HCT116 (cell line): ENCODE measurements around the gene PDE4D. TPM values are rescaled to one million over a fixed set of nuclear protein-coding genes. Genes with fewer than 3 reads are reported as not detected.

Experiments
- ATAC-seq: fragments of 200-7000 bp; cut with Tn5 transposase; 2 replicates; pipeline ENCODE4 v1.9.1; 2020; ENCODE audit warnings: mild to moderate bottlenecking, moderate library complexity
- BruUV-seq: library from RNA; stranded (reverse); fragments of 400-500 nt; replicated peaks from 2 replicates; lab custom pipeline; 2021; lab: Mats Ljungman, UMichigan
- CTCF ChIA-PET: fragments of 300-600 bp; sonication (Branson Sonifier 250); formaldehyde crosslinking; loops from one replicate; lab custom pipeline; 2021; ENCODE audit warnings: antibody characterized with exemption; lab: Charles Lee
- POLR2A ChIA-PET: fragments of 300-600, 350-600 bp; sonication (Branson Sonifier 250); formaldehyde crosslinking; loops from one replicate; lab custom pipeline; 2021; ENCODE audit warnings: antibody characterized with exemption; lab: Charles Lee
- RAD21 ChIA-PET, 2 experiments: fragments of 300-600 bp; sonication (Branson Sonifier 250); formaldehyde crosslinking; loops; one replicate each; lab custom pipeline; 2023; ENCODE audit warnings: low total read pairs in 2 of 2; ENCODE audit not compliant: uncharacterized antibody in 2 of 2, unreplicated experiment in 2 of 2, low non-redundant PET in 1 of 2; lab: Charles Lee
- DNase-seq: peaks from one replicate; pipeline ENCODE4 v3.0.0-alpha.2; 2010; ENCODE audit warnings: low read depth, low spot score
- H2AFZ ChIP-seq: fragments of 200-600 bp; shearing (Covaris generic), sonication (generic); 2 replicates; pipeline ENCODE4 v1.6.1; 2017; ENCODE audit warnings: low read depth, mixed run types, mixed read lengths, antibody characterized with exemption, low read length; ENCODE audit not compliant: poor library complexity, severe bottlenecking
- H3K27ac ChIP-seq: 2 replicates; pipeline ENCODE4 v1.5.1; 2012; ENCODE audit warnings: low read depth, low read length
- H3K27me3 ChIP-seq: fragments of 200-600 bp; sonication (generic); 2 replicates; pipeline ENCODE4 v1.6.1; 2016; ENCODE audit warnings: mixed run types, low read length, mixed read lengths; ENCODE audit not compliant: insufficient read depth
- H3K36me3 ChIP-seq, 2 experiments: fragments of 200-500 bp in 1 of 2; fragments of 200-600 bp in 1 of 2; sonication (Bioruptor generic) in 1 of 2; sonication (generic) in 1 of 2; 2 replicates each; pipeline versions ENCODE4 v1.5.1 to v1.6.1; 2014 to 2016; ENCODE audit warnings: low read length in 2 of 2, inconsistent platforms in 1 of 2, mixed read lengths in 1 of 2, mixed run types in 1 of 2; ENCODE audit not compliant: insufficient read depth in 2 of 2, control insufficient read depth in 1 of 2
- H3K4me1 ChIP-seq, 2 experiments: fragments of 200-600 bp in 1 of 2; sonication (generic) in 1 of 2; 2 replicates each; pipeline versions ENCODE4 v1.5.1 to v1.6.1; 2012 to 2017; ENCODE audit warnings: low read length in 2 of 2, inconsistent platforms in 1 of 2, mild to moderate bottlenecking in 1 of 2, mixed read lengths in 1 of 2, mixed run types in 1 of 2, moderate library complexity in 1 of 2; ENCODE audit not compliant: insufficient read depth in 2 of 2, control insufficient read depth in 1 of 2
- H3K4me2 ChIP-seq: fragments of 200-600 bp; sonication (generic); 2 replicates; pipeline ENCODE4 v1.6.1; 2017; ENCODE audit warnings: mixed run types, low read length, mixed read lengths
- H3K4me3 ChIP-seq, 2 experiments: fragments of 200-600 bp in 1 of 2; sonication (generic) in 1 of 2; replicated peaks in 1 of 2; 2 replicates each; pipeline ENCODE4 v1.5.1; 2011 to 2016; ENCODE audit warnings: low read length in 2 of 2, control low read depth in 1 of 2, low read depth in 1 of 2, mild to moderate bottlenecking in 1 of 2, mixed read lengths in 1 of 2, mixed run types in 1 of 2
- H3K79me2 ChIP-seq: fragments of 200-600 bp; sonication (generic); 2 replicates; pipeline ENCODE4 v1.6.1; 2017; ENCODE audit warnings: mild to moderate bottlenecking, mixed run types, low read length, moderate library complexity, mixed read lengths; ENCODE audit not compliant: insufficient read depth
- H3K9ac ChIP-seq: fragments of 200-600 bp; sonication (generic); 2 replicates; pipeline ENCODE4 v1.6.1; 2016; ENCODE audit warnings: low read length, mixed read lengths
- H3K9me2 ChIP-seq: fragments of 200-600 bp; sonication (generic), shearing (Covaris generic); 2 replicates; pipeline ENCODE4 v1.6.1; 2017; ENCODE audit warnings: mixed run types, mild to moderate bottlenecking, moderate library complexity; ENCODE audit not compliant: insufficient read depth
- H3K9me3 ChIP-seq, 2 experiments: fragments of 200-500 bp in 1 of 2; fragments of 200-600 bp in 1 of 2; sonication (Bioruptor generic) in 1 of 2; sonication (generic) in 1 of 2; 2 replicates each; pipeline ENCODE4 v1.6.1; 2014 to 2017; ENCODE audit warnings: low read length in 2 of 2, mixed read lengths in 2 of 2, inconsistent platforms in 1 of 2, low read depth in 1 of 2, mild to moderate bottlenecking in 1 of 2, mixed run types in 1 of 2, moderate library complexity in 1 of 2; ENCODE audit not compliant: control insufficient read depth in 1 of 2, insufficient read depth in 1 of 2
- H4K20me1 ChIP-seq: fragments of 200-600 bp; sonication (generic), shearing (Covaris generic); 2 replicates; pipeline ENCODE4 v1.6.1; 2017; ENCODE audit warnings: mixed run types, mild to moderate bottlenecking, moderate library complexity; ENCODE audit not compliant: insufficient read depth
- ATF3 ChIP-seq: IDR thresholded peaks from 2 replicates; pipeline ENCODE4 v1.6.1; 2012
- CBX3 ChIP-seq: IDR thresholded peaks from 2 replicates; pipeline ENCODE4 v1.6.1; 2012; ENCODE audit warnings: low read depth
- ELF1 ChIP-seq: IDR thresholded peaks from 2 replicates; pipeline ENCODE4 v1.6.1; 2012; ENCODE audit warnings: low read depth, borderline replicate concordance
- FOSL1 ChIP-seq: IDR thresholded peaks from 2 replicates; pipeline ENCODE4 v1.6.1; 2012; ENCODE audit warnings: low read depth
- JUND ChIP-seq: IDR thresholded peaks from 2 replicates; pipeline ENCODE4 v1.6.1; 2012
- POLR2A ChIP-seq: IDR thresholded peaks from 2 replicates; pipeline ENCODE4 v1.7.0; 2011; ENCODE audit warnings: borderline replicate concordance; ENCODE audit not compliant: insufficient read depth, insufficient read length; ENCODE audit errors: extremely low read depth
- RAD21 ChIP-seq: IDR thresholded peaks from 2 replicates; pipeline ENCODE4 v1.6.1; 2012; ENCODE audit warnings: low read depth, mild to moderate bottlenecking
- REST ChIP-seq: IDR thresholded peaks from 2 replicates; pipeline ENCODE4 v1.6.1; 2012; ENCODE audit warnings: low read depth
- SP1 ChIP-seq: IDR thresholded peaks from 2 replicates; pipeline ENCODE4 v1.6.1; 2012; ENCODE audit warnings: low read depth
- YY1 ChIP-seq: IDR thresholded peaks from 2 replicates; pipeline ENCODE4 v1.6.1; 2011; ENCODE audit warnings: low read length, low read depth, moderate library complexity, mild to moderate bottlenecking; ENCODE audit not compliant: insufficient replicate concordance; ENCODE audit errors: extremely low read depth
- ZFX ChIP-seq: fragments of 450-650 bp; IDR thresholded peaks from 2 replicates; pipeline ENCODE4 v1.6.1; 2017
- intact Hi-C: fragments of 100-400 bp; cut with micrococcal nuclease; formaldehyde crosslinking; loops from 2 replicates; pipeline ENCODE4 v1.10.0; 2022
- total RNA-seq: library from RNA; stranded (reverse); gene quantifications from one replicate; pipeline ENCODE4 v1.2.1, GENCODE V29; 2021; ENCODE audit not compliant: unreplicated experiment
- TF ChIP-seq, protein P1 (sequence below): IDR thresholded peaks from 2 replicates; pipeline ENCODE4 v1.6.1; 2012
- TF ChIP-seq, protein P2 (sequence below), 3 experiments: fragments of 200-600 bp in 1 of 3; sonication (generic) in 1 of 3; IDR thresholded peaks in 2 of 3; conservative IDR thresholded peaks in 1 of 3; 2 replicates each; pipeline ENCODE4 v1.5.1; 2012 to 2017; ENCODE audit warnings: low read depth in 2 of 3, low read length in 2 of 3, antibody characterized with exemption in 1 of 3, borderline replicate concordance in 1 of 3, control low read depth in 1 of 3, mild to moderate bottlenecking in 1 of 3, mixed read lengths in 1 of 3, mixed run types in 1 of 3, moderate library complexity in 1 of 3; ENCODE audit not compliant: insufficient read depth in 1 of 3
- TF ChIP-seq, protein P3 (sequence below): IDR thresholded peaks from 2 replicates; pipeline ENCODE4 v1.6.1; 2011; ENCODE audit warnings: mild to moderate bottlenecking, low read length, moderate library complexity; ENCODE audit not compliant: insufficient replicate concordance; ENCODE audit errors: extremely low read depth

Gene PDE4D
- total RNA-seq, 1 experiment from 2014 or later: 1.1 TPM

- Histone ChIP-seq H3K9me3 (no peaks in the 10 kb centered on the region), H3K36me3 (no peaks in the 10 kb centered on the region), H4K20me1 (no peaks in the 10 kb centered on the region), H3K27ac (no peak overlapping the region), H3K79me2 (no peaks in the 10 kb centered on the region), H2AFZ (no peak overlapping the region), H3K4me3 (no peak overlapping the region), H3K9ac (no peak overlapping the region), H3K4me2 (no peak overlapping the region), H3K4me1 (no peaks in the 10 kb centered on the region), H3K9me2 (no peaks in the 10 kb centered on the region), H3K27me3 (peaks cover 10% of the 10 kb centered on the region; the same call in 1 of the 2 replicates)
- TF ChIP-seq REST (no peak), CBX3 (no peak), YY1 (no peak), POLR2A (no peak), JUND (no peak), SP1 (no peak), ELF1 (no peak), FOSL1 (no peak), ZFX (no peak), ATF3 (no peak), RAD21 (no peak)
- TF ChIP-seq, protein P1, sequence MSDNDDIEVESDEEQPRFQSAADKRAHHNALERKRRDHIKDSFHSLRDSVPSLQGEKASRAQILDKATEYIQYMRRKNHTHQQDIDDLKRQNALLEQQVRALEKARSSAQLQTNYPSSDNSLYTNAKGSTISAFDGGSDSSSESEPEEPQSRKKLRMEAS: no peak
- TF ChIP-seq, protein P2, sequence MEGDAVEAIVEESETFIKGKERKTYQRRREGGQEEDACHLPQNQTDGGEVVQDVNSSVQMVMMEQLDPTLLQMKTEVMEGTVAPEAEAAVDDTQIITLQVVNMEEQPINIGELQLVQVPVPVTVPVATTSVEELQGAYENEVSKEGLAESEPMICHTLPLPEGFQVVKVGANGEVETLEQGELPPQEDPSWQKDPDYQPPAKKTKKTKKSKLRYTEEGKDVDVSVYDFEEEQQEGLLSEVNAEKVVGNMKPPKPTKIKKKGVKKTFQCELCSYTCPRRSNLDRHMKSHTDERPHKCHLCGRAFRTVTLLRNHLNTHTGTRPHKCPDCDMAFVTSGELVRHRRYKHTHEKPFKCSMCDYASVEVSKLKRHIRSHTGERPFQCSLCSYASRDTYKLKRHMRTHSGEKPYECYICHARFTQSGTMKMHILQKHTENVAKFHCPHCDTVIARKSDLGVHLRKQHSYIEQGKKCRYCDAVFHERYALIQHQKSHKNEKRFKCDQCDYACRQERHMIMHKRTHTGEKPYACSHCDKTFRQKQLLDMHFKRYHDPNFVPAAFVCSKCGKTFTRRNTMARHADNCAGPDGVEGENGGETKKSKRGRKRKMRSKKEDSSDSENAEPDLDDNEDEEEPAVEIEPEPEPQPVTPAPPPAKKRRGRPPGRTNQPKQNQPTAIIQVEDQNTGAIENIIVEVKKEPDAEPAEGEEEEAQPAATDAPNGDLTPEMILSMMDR (IDR thresholded peaks at IDR 0.05 in 2 of 3, conservative IDR thresholded peaks at IDR 0.05 in 1 of 3; ENCODE audit: borderline replicate concordance in 1 of 3, insufficient read depth in 1 of 3, low read depth in 2 of 3, low read length in 2 of 3): no peak
- TF ChIP-seq, protein P3, sequence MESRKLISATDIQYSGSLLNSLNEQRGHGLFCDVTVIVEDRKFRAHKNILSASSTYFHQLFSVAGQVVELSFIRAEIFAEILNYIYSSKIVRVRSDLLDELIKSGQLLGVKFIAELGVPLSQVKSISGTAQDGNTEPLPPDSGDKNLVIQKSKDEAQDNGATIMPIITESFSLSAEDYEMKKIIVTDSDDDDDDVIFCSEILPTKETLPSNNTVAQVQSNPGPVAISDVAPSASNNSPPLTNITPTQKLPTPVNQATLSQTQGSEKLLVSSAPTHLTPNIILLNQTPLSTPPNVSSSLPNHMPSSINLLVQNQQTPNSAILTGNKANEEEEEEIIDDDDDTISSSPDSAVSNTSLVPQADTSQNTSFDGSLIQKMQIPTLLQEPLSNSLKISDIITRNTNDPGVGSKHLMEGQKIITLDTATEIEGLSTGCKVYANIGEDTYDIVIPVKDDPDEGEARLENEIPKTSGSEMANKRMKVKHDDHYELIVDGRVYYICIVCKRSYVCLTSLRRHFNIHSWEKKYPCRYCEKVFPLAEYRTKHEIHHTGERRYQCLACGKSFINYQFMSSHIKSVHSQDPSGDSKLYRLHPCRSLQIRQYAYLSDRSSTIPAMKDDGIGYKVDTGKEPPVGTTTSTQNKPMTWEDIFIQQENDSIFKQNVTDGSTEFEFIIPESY: no peak
- intact Hi-C loops: no loop called here
- DNase-seq (no peak), ATAC-seq (no peak)
- CTCF ChIA-PET: no interaction called here
- no TSS peak for BruUV-seq
- POLR2A ChIA-PET: no interaction called here
- RAD21 ChIA-PET: no interaction called here
These were observed 956.4 kb downstream of the PDE4D start for GRCh38 chr5:58937031-58937681.
